ENCODE measurements around the gene ADAD2. TPM values are rescaled to one million over a fixed set of nuclear protein-coding genes. Genes with fewer than 3 reads are reported as not detected.
A peak's percentile ranks its signal among the peaks of the same experiment; 100 is the strongest.

Gene ADAD2
- total RNA-seq, 1 donor, result under 0.01 TPM

DNA sequence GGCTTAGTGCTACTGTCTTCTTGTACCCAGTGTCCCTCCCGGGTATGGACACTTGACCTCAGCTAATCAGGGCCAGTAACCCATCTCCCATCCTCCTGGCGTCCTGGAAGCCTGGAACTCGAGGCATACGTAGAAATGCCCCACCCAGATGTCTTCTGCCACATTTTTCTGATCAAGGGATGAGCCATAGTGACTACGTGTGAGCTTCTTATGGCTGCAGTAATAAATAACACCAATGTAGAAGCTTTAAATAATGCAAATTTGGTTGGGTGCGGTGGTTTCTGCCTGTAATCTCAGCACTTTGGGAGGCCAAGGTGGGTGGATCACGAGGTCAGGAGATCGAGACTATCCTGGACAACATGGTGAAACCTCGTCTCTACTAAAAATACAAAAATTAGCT is 51.9 kb downstream of the ADAD2 start:
- peaks cover 5% of the 10 kb centered on the region for H3K4me1 ChIP-seq (ENCODE audit: insufficient read depth, low read length)
- no peaks in the 10 kb centered on the region for H3K9me3 ChIP-seq (ENCODE audit: low read depth, low read length)
- no peak for TF ChIP-seq CTCF (IDR thresholded peaks at IDR 0.05; ENCODE audit: extremely low read depth, low read depth, low read length)
- peaks cover 20% of the 10 kb centered on the region for H3K27me3 ChIP-seq (ENCODE audit: insufficient read depth, low read length)
- H4K20me1 ChIP-seq (ENCODE audit: insufficient read depth, low read length), result no peaks in the 10 kb centered on the region
- no peak overlapping the region for H3K4me2 ChIP-seq (ENCODE audit: insufficient read depth, low read length)
- no peak overlapping the region for H3K27ac ChIP-seq (ENCODE audit: low read depth, low read length)
- no peaks in the 10 kb centered on the region for H3K79me2 ChIP-seq (ENCODE audit: insufficient read depth, low read length)
- no peak overlapping the region for H3K4me3 ChIP-seq (ENCODE audit: insufficient read depth, low read length)
- DNase-seq (ENCODE audit: insufficient read length, low spot score, missing footprints), result no peak
- no peak overlapping the region for H2AFZ ChIP-seq (ENCODE audit: low read length)
- H3K36me3 ChIP-seq (ENCODE audit: insufficient read depth, low read length), result no peaks in the 10 kb centered on the region

GRCh38 chr16:84243732-84244131 is 52.8 kb downstream of the ADAD2 start:
- Histone ChIP-seq H3K79me2 (ENCODE audit: insufficient read depth, low read length) (no peaks in the 10 kb centered on the region), H3K36me3 (ENCODE audit: insufficient read depth, low read length) (no peaks in the 10 kb centered on the region), H3K4me3 (ENCODE audit: insufficient read depth, low read length) (no peak overlapping the region), H3K4me1 (ENCODE audit: insufficient read depth, low read length) (peaks cover 7% of the 10 kb centered on the region), H3K27ac (ENCODE audit: low read depth, low read length) (no peak overlapping the region), H3K9me3 (ENCODE audit: low read depth, low read length) (no peaks in the 10 kb centered on the region), H4K20me1 (ENCODE audit: insufficient read depth, low read length) (no peaks in the 10 kb centered on the region), H2AFZ (ENCODE audit: low read length) (no peak overlapping the region), H3K4me2 (ENCODE audit: insufficient read depth, low read length) (no peak overlapping the region), H3K27me3 (ENCODE audit: insufficient read depth, low read length) (peaks cover 23% of the 10 kb centered on the region)
- peak; percentile 32 for DNase-seq (ENCODE audit: insufficient read length, low spot score, missing footprints)
- no peak for TF ChIP-seq CTCF (IDR thresholded peaks at IDR 0.05; ENCODE audit: extremely low read depth, low read depth, low read length)

DNA sequence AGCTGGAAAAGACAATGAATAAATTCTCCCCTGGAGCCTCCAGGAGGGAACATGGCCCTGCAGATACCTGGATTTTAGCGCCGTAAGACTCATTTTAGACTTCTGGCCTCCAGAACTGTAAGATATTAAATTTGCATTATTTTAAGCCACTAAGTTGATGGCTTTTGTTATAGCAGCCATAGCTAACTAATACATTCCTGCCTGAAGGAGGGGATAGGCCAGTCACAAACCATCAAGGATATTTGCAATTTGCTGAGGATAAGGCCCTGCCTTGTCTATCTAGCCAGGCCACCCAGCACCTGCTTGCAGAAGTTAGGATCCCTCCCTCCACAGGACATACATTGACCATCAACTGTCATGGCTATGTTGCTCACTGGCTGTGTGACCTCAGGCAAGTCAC is 53.8 kb downstream of the ADAD2 start:
- H3K27ac ChIP-seq (ENCODE audit: low read depth, low read length), result no peak overlapping the region
- H3K4me1 ChIP-seq (ENCODE audit: insufficient read depth, low read length), result peaks cover 7% of the 10 kb centered on the region
- no peak for DNase-seq (ENCODE audit: insufficient read length, low spot score, missing footprints)
- H3K36me3 ChIP-seq (ENCODE audit: insufficient read depth, low read length), result no peaks in the 10 kb centered on the region
- no peak for TF ChIP-seq CTCF (IDR thresholded peaks at IDR 0.05; ENCODE audit: extremely low read depth, low read depth, low read length)
- no peaks in the 10 kb centered on the region for H4K20me1 ChIP-seq (ENCODE audit: insufficient read depth, low read length)
- H3K27me3 ChIP-seq (ENCODE audit: insufficient read depth, low read length), result peaks cover 19% of the 10 kb centered on the region
- H3K4me2 ChIP-seq (ENCODE audit: insufficient read depth, low read length), result no peak overlapping the region
- H3K4me3 ChIP-seq (ENCODE audit: insufficient read depth, low read length), result no peak overlapping the region
- no peaks in the 10 kb centered on the region for H3K79me2 ChIP-seq (ENCODE audit: insufficient read depth, low read length)
- no peaks in the 10 kb centered on the region for H3K9me3 ChIP-seq (ENCODE audit: low read depth, low read length)
- H2AFZ ChIP-seq (ENCODE audit: low read length), result no peak overlapping the region

GRCh38 chr16:84245956-84246678 is 55.2 kb downstream of the ADAD2 start:
- Histone ChIP-seq H3K4me1 (ENCODE audit: insufficient read depth, low read length) (peaks cover 7% of the 10 kb centered on the region), H3K4me3 (ENCODE audit: insufficient read depth, low read length) (no peak overlapping the region), H4K20me1 (ENCODE audit: insufficient read depth, low read length) (no peaks in the 10 kb centered on the region), H3K36me3 (ENCODE audit: insufficient read depth, low read length) (no peaks in the 10 kb centered on the region), H3K27ac (ENCODE audit: low read depth, low read length) (no peak overlapping the region), H3K9me3 (ENCODE audit: low read depth, low read length) (no peaks in the 10 kb centered on the region), H3K79me2 (ENCODE audit: insufficient read depth, low read length) (no peaks in the 10 kb centered on the region), H2AFZ (ENCODE audit: low read length) (no peak overlapping the region), H3K4me2 (ENCODE audit: insufficient read depth, low read length) (no peak overlapping the region), H3K27me3 (ENCODE audit: insufficient read depth, low read length) (peaks cover 17% of the 10 kb centered on the region)
- peak; percentile 74 for DNase-seq (ENCODE audit: insufficient read length, low spot score, missing footprints)
- TF ChIP-seq CTCF (IDR thresholded peaks at IDR 0.05; ENCODE audit: extremely low read depth, low read depth, low read length), result no peak

Data from osteoblast (primary cell).